Activated T-cell treated with anti-CD3 and anti-CD28 coated beads for 4 hours (primary cell): Measurements from ENCODE around the gene AGPS.
A peak's percentile ranks its signal among the peaks of the same experiment; 100 is the strongest.
"Not testable (repeated sequence)": the region's sequence is repeated elsewhere in the genome, so short reads cannot be mapped to it uniquely, and the experiment has no call there.

Experiments
- DNase-seq: peaks from one replicate; pipeline ENCODE4 v3.0.0-alpha.2; 2020

The AGPS gene

GRCh38 chr2:177532567-177532966 lies 140.0 kb downstream of the AGPS start:
- DNase-seq = no peak

GRCh38 chr2:177533253-177533652 lies 140.7 kb downstream of the AGPS start:
- no peak for DNase-seq

GRCh38 chr2:177535000-177535399 lies 142.4 kb downstream of the AGPS start:
- no peak for DNase-seq

- DNase-seq = no peak
Observed at GRCh38 chr2:177535958-177536504, 143.5 kb downstream of the AGPS start.

GRCh38 chr2:177537213-177537612 lies 144.6 kb downstream of the AGPS start:
- DNase-seq = no peak

GRCh38 chr2:177537636-177538035 lies 145.1 kb downstream of the AGPS start:
- no peak for DNase-seq

- DNase-seq = no peak
Observed at GRCh38 chr2:177538323-177538722, 145.8 kb downstream of the AGPS start.

- no peak for DNase-seq
Observed at GRCh38 chr2:177540283-177540682, 147.7 kb downstream of the AGPS start.

GRCh38 chr2:177541258-177541991 lies 148.9 kb downstream of the AGPS start:
- no peak for DNase-seq

GRCh38 chr2:177542396-177542795 lies 149.8 kb downstream of the AGPS start:
- DNase-seq = no peak

GRCh38 chr2:177543007-177543760 lies 150.6 kb downstream of the AGPS start:
- no peak for DNase-seq

- DNase-seq = no peak
Observed at GRCh38 chr2:177545143-177545542, 152.6 kb downstream of the AGPS start.

- DNase-seq = no peak
Observed at GRCh38 chr2:177545981-177546585, 153.5 kb downstream of the AGPS start.

GRCh38 chr2:177547122-177547521 lies 154.5 kb downstream of the AGPS start:
- DNase-seq = no peak

- no peak for DNase-seq
Observed at GRCh38 chr2:177547772-177548171, 155.2 kb downstream of the AGPS start.

- DNase-seq = no peak
Observed at GRCh38 chr2:177548636-177549035, 156.1 kb downstream of the AGPS start.

GRCh38 chr2:177549171-177549570 lies 156.6 kb downstream of the AGPS start:
- no peak for DNase-seq

- DNase-seq = no peak
Observed at GRCh38 chr2:177550264-177551200, 158.0 kb downstream of the AGPS start.

- not testable (repeated sequence) for DNase-seq
Observed at GRCh38 chr2:177551360-177551759, 158.8 kb downstream of the AGPS start.

GRCh38 chr2:177551989-177552421 lies 159.4 kb downstream of the AGPS start:
- no peak for DNase-seq

- peak; percentile 76 for DNase-seq
Observed at GRCh38 chr2:177552422-177553175, 160.0 kb downstream of the AGPS start.
